Lung (tissue), 12 donors: ENCODE results near the gene NFIL3. TPM values are rescaled to one million over a fixed set of nuclear protein-coding genes. Genes with fewer than 3 reads are reported as not detected.

Source experiments
- ATAC-seq: fragments of 200-7000 bp; cut with Tn5 transposase; one replicate; pipeline ENCODE4 v1.9.1; 2020; ENCODE audit warnings: moderate number of reproducible peaks; ENCODE audit not compliant: insufficient read depth, low FRiP score
- DNase-seq, 3 donors: peaks; one replicate each; pipeline ENCODE4 v3.0.0-alpha.2; 2013 to 2017
- H3K27ac ChIP-seq, 2 donors: one replicate each; pipeline ENCODE4 v1.5.1; 2013; ENCODE audit warnings: mild to moderate bottlenecking in 2 of 2, moderate library complexity in 2 of 2, control low read depth in 1 of 2, inconsistent platforms in 1 of 2, low read depth in 1 of 2, low read length in 1 of 2
- H3K27me3 ChIP-seq, 3 donors: one replicate each; pipeline ENCODE4 v1.5.1; 2013; ENCODE audit warnings: low read length in 2 of 3; ENCODE audit not compliant: control insufficient read depth in 3 of 3, insufficient read depth in 3 of 3
- H3K36me3 ChIP-seq, 4 donors: one replicate each; pipeline ENCODE4 v1.5.1; 2013; ENCODE audit warnings: low read length in 4 of 4, mild to moderate bottlenecking in 1 of 4, moderate library complexity in 1 of 4; ENCODE audit not compliant: control insufficient read depth in 4 of 4, insufficient read depth in 4 of 4
- H3K4me1 ChIP-seq, 5 donors: one replicate each; pipeline ENCODE4 v1.5.1; 2013; ENCODE audit warnings: low read length in 5 of 5, mild to moderate bottlenecking in 2 of 5, moderate library complexity in 1 of 5; ENCODE audit not compliant: control insufficient read depth in 5 of 5, insufficient read depth in 5 of 5
- H3K4me3 ChIP-seq: one replicate; pipeline ENCODE4 v1.5.1; 2013; ENCODE audit warnings: mild to moderate bottlenecking, control low read depth, moderate library complexity
- H3K9ac ChIP-seq, 2 donors: one replicate each; pipeline ENCODE4 v1.5.1; 2013; ENCODE audit warnings: low read length in 2 of 2, control low read depth in 1 of 2; ENCODE audit not compliant: insufficient read depth in 1 of 2
- H3K9me3 ChIP-seq, 4 donors: one replicate each; pipeline ENCODE4 v1.5.1; 2013; ENCODE audit warnings: low read length in 3 of 4, mild to moderate bottlenecking in 1 of 4, moderate library complexity in 1 of 4; ENCODE audit not compliant: control insufficient read depth in 4 of 4, insufficient read depth in 3 of 4
- WGBS, 2 donors: extraction: QIAGEN DNeasy Blood & Tissue Kit; methylation state at CpG; one replicate each; pipeline ENCODE4 v1.1.7; 2013; 5-methylcytosine and 5-hydroxymethylcytosine counted together
- polyA plus RNA-seq, 2 donors: library from polyadenylated mRNA; stranded (reverse); fragments of 200-250 nt; gene quantifications; one replicate each; pipeline ENCODE4 v1.2.1, GENCODE V29; 2013
- total RNA-seq, 2 donors: library from RNA; depleted of rRNA in 1 of 2; stranded (reverse); fragments of >200 nt in 1 of 2; gene quantifications; one replicate each; pipeline ENCODE4 v1.2.1, GENCODE V29; 2014 to 2021
- TF ChIP-seq, protein P1 (sequence below): IDR thresholded peaks from 2 replicates; pipeline ENCODE4 v1.5.1; 2012; ENCODE audit warnings: mild to moderate bottlenecking; ENCODE audit errors: control extremely low read depth, extremely low read depth
- donor health status: control.
- donor health status: control.
- donor health status: Bipolar disorder and iron deficiency.
- donor health status: healthy.
- donor health status: DM: yes; HTN: yes; CAD: no.

NFIL3 gene
- total and polyA plus RNA-seq, 4 donors = 13.1 to 75.3 (median 48.4) TPM

DNA sequence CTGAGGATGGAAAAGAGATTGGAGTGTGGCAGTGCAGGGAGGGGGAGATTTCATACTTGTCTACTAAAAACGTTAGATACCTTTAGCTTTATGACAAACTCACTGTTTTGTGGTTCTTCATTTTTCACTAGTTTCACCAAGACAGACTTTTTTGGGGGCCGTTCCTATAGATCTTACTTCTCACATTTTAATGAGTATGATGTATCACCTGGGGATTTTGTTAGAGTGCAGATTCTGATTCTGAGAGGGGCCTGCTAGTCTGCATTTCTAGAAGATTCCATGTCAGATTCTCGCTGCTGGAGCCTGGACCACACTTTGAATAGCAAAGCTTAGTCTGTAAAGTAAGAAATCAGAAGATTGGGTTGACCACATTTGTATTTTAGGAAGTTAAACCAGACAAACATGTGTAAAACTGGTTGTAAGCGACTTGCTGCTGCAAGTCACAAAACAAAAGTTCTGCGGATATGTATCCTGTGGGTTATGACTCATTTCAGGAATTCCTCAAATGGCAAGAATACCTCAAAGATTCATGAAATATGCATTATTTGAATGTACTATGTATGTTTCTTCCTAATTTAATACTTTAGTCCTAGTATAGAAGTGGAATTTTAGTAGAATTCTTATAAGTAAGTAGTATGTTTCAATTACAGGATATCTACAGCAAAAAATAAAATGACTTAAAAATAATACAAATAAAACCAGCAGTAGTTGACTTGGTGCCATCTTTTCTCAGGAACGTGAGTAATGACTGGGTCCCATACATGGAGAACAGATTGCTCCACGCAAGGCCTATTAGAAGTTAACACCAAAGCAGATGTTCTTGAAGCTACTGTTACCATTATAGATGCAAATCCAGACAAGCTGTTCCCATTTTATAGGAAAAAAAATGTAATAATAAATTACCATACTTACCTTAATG, 27.8 kb downstream of the NFIL3 start:
- ATAC-seq = no peak
- Histone ChIP-seq H3K27me3 (no peaks in the 10 kb centered on the region), H3K9ac (no peak overlapping the region), H3K4me1 (no peaks in the 10 kb centered on the region), H3K27ac (peak overlapping the region in 1 of 2 donors; percentile 32), H3K36me3 (no peaks in the 10 kb centered on the region), H3K9me3 (no peaks in the 10 kb centered on the region), H3K4me3 (no peak overlapping the region)
- no peak for DNase-seq
- 54 to 66% methylated on average over 7 of the region's 7 CpGs for WGBS, 2 donors
- TF ChIP-seq, protein P1, sequence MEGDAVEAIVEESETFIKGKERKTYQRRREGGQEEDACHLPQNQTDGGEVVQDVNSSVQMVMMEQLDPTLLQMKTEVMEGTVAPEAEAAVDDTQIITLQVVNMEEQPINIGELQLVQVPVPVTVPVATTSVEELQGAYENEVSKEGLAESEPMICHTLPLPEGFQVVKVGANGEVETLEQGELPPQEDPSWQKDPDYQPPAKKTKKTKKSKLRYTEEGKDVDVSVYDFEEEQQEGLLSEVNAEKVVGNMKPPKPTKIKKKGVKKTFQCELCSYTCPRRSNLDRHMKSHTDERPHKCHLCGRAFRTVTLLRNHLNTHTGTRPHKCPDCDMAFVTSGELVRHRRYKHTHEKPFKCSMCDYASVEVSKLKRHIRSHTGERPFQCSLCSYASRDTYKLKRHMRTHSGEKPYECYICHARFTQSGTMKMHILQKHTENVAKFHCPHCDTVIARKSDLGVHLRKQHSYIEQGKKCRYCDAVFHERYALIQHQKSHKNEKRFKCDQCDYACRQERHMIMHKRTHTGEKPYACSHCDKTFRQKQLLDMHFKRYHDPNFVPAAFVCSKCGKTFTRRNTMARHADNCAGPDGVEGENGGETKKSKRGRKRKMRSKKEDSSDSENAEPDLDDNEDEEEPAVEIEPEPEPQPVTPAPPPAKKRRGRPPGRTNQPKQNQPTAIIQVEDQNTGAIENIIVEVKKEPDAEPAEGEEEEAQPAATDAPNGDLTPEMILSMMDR = no peak

DNA sequence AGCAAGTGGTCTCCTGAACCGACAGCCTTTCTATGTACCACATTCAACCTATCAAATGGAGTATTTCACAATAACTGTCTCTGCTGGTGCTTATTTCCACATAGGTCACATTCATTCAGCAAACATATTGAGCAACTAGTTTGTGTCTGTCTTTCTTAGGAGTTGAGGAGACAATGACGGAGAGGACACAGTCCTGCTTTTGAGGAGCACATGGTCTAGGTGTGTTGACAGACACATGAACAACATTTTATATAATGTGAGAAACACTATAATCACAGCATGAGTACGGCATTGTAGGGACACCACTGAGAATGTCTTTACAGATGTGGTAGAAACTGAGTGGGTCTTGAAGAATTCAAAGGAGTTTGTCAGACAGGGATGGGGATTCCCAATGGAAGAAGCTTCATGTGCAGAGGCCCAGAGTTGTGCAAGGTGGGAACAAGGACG, 28.5 kb downstream of the NFIL3 start:
- Histone ChIP-seq H3K9me3 (no peaks in the 10 kb centered on the region), H3K4me1 (no peaks in the 10 kb centered on the region), H3K27me3 (no peaks in the 10 kb centered on the region), H3K27ac (peak overlapping the region in 1 of 2 donors; percentile 32), H3K9ac (no peak overlapping the region), H3K36me3 (no peaks in the 10 kb centered on the region), H3K4me3 (no peak overlapping the region)
- 47 to 56% methylated on average over 4 of the region's 4 CpGs for WGBS, 2 donors
- DNase-seq (peak in 1 of 3 donors; percentile 62), ATAC-seq (no peak)
- TF ChIP-seq, protein P1 = no peak

DNA sequence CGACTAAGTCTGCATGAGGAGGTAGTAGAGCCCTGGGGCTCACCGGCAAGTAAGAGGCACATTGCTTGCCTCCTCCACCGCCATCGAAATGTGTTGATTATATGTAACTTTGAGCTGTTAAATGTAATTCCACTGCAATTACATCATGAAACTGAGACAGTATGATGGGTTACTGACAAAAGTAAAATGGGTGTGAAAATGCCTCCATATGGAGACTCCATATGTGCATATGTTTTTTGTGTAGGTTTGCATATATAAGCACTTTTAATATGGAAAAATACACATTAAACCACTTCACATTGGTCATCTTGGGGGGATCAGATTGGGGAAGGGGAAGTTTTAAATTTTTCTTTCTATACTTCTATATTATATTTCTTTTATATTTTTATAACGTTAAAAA, 29.8 kb downstream of the NFIL3 start:
- ATAC-seq (no peak), DNase-seq (no peak)
- H3K4me1 ChIP-seq = no peaks in the 10 kb centered on the region
- no peaks in the 10 kb centered on the region for H3K27me3 ChIP-seq
- H3K4me3 ChIP-seq = no peak overlapping the region
- no peak overlapping the region for H3K9ac ChIP-seq
- no peak overlapping the region for H3K27ac ChIP-seq
- no peaks in the 10 kb centered on the region for H3K9me3 ChIP-seq
- 98 to 99% methylated on average over 5 of the region's 5 CpGs for WGBS, 2 donors
- TF ChIP-seq, protein P1 = no peak
- no peaks in the 10 kb centered on the region for H3K36me3 ChIP-seq
